SU-DHL-6 (cell line): ENCODE data around the gene YKT6.

Source experiments
- CTCF ChIP-seq: fragments of 200-600 bp; sonication (generic); IDR thresholded peaks from one replicate; pipeline ENCODE4 v1.5.1; 2017; ENCODE audit warnings: antibody characterized with exemption, mild to moderate bottlenecking, low read length, moderate library complexity; ENCODE audit not compliant: insufficient read depth, poor library complexity, severe bottlenecking
- EZH2phosphoT487 ChIP-seq: fragments of 200-600 bp; sonication (generic), shearing (Covaris generic); conservative IDR thresholded peaks from 2 replicates; pipeline ENCODE4 v1.6.1; 2018; ENCODE audit warnings: mild to moderate bottlenecking, antibody characterized with exemption, low read length, moderate library complexity, mixed read lengths

- no peak for TF ChIP-seq CTCF
- TF ChIP-seq EZH2phosphoT487, result no peak
Measured at GRCh38 chr7:44232396-44232795, 31.6 kb downstream of the YKT6 start.
